ENCODE data around the gene KAT8. TPM values are rescaled to one million over a fixed set of nuclear protein-coding genes. Genes with fewer than 3 reads are reported as not detected.

Gene KAT8
- total and polyA plus RNA-seq, 2 of the 13 experiments (the other 11 are each of a cell fraction or from before 2014, with no cell fraction given): 79.0 to 84.2 TPM

- peak; percentile 95; the same call in 1 of the 2 replicates for TF ChIP-seq RNF219 (CRISPR knock-in tag; IDR thresholded peaks at IDR 0.05)
- TF ChIP-seq HMG20B (CRISPR knock-in tag; conservative IDR thresholded peaks at IDR 0.05): peak; percentile 63
- 0 out of 2 replicates have a peak, but pooled peaks have one; percentile 74 for TF ChIP-seq ZNF431 (CRISPR knock-in tag; IDR thresholded peaks at IDR 0.05; ENCODE audit: borderline replicate concordance, low read depth)
- TF ChIP-seq TBL1XR1 (IDR thresholded peaks at IDR 0.05; ENCODE audit: borderline replicate concordance, low read length, partially characterized antibody): peak; percentile 89
- TF ChIP-seq ZNF337 (CRISPR knock-in tag; IDR thresholded peaks at IDR 0.05; ENCODE audit: borderline replicate concordance, low read depth): no peak
- peak; percentile 67; the same call in 1 of the 2 replicates for TF ChIP-seq KDM5B (CRISPR knock-in tag; IDR thresholded peaks at IDR 0.05; ENCODE audit: borderline replicate concordance)
- no peak for TF ChIP-seq PREB (CRISPR knock-in tag; IDR thresholded peaks at IDR 0.05)
- no peak for TF ChIP-seq MXD1 (CRISPR knock-in tag; IDR thresholded peaks at IDR 0.05)
- peak; percentile 39 for TF ChIP-seq GATAD2A (CRISPR knock-in tag; IDR thresholded peaks at IDR 0.05)
- peak; percentile 91 for TF ChIP-seq ZNF331 (CRISPR knock-in tag; IDR thresholded peaks at IDR 0.05)
- peak; percentile 86 for TF ChIP-seq CAMTA2 (CRISPR knock-in tag; IDR thresholded peaks at IDR 0.05; ENCODE audit: borderline replicate concordance)
- 0 out of 2 replicates have a peak, but pooled peaks have one; percentile 20 for TF ChIP-seq KDM5A (IDR thresholded peaks at IDR 0.05; ENCODE audit: borderline replicate concordance, low read length)
- TF ChIP-seq TGIF2 (CRISPR knock-in tag; IDR thresholded peaks at IDR 0.05): peak; percentile 89
- TF ChIP-seq TCF7L2 (IDR thresholded peaks at IDR 0.05; ENCODE audit: low read depth, low read length): no peak
- no peak; the same call in none of the 2 replicates for TF ChIP-seq ZNF354B (CRISPR knock-in tag; IDR thresholded peaks at IDR 0.05)
- peak; percentile 28 for TF ChIP-seq SKI (IDR thresholded peaks at IDR 0.05; ENCODE audit: partially characterized antibody)
- peak; percentile 99 for TF ChIP-seq ZNF546 (CRISPR knock-in tag; conservative IDR thresholded peaks at IDR 0.05)
- TF ChIP-seq E2F2 (CRISPR knock-in tag; IDR thresholded peaks at IDR 0.05; ENCODE audit: borderline replicate concordance): peak; percentile 99
- no peak for TF ChIP-seq ELK4 (CRISPR knock-in tag; IDR thresholded peaks at IDR 0.05; ENCODE audit: borderline replicate concordance)
- no peak for TF ChIP-seq SRSF9 (IDR thresholded peaks at IDR 0.05; ENCODE audit: borderline replicate concordance, insufficient read depth, low read depth, low read length, poor library complexity, severe bottlenecking)
- TF ChIP-seq ZSCAN22 (CRISPR knock-in tag; IDR thresholded peaks at IDR 0.05): peak; percentile 37; the same call in 1 of the 2 replicates
- peak; percentile 89 for TF ChIP-seq ZFY (CRISPR knock-in tag; IDR thresholded peaks at IDR 0.05)
Observed at GRCh38 chr16:31179747-31180459, 62.4 kb downstream of the KAT8 start, which contains the start of gene FUS (continued).

All from HepG2 (cell line).